SK-N-SH treated with all-trans-retinoic acid at 6 μM for 48 hours (cell line): Measurements from ENCODE around the gene CD200R1.

Source experiments
- BACH2 ChIP-seq: fragments of 250-450 bp; sonication (Bioruptor Pico); IDR thresholded peaks from 2 replicates; pipeline ENCODE4 v1.9.0; 2021; ENCODE audit warnings: mild to moderate bottlenecking, borderline replicate concordance
- OSR1 ChIP-seq: fragments of 250-450 bp; sonication (Bioruptor Pico); IDR thresholded peaks from 2 replicates; pipeline ENCODE4 v1.8.0; 2022; ENCODE audit warnings: moderate library complexity, mild to moderate bottlenecking, inconsistent platforms
- PPARA ChIP-seq: fragments of 250-450 bp; sonication (Bioruptor Pico); IDR thresholded peaks from 2 replicates; pipeline ENCODE4 v1.5.0; 2020; ENCODE audit warnings: mild to moderate bottlenecking, borderline replicate concordance
- ZFP3 ChIP-seq: fragments of 250-450 bp; sonication (Bioruptor Pico); IDR thresholded peaks from 2 replicates; pipeline ENCODE4 v1.5.0; 2020; ENCODE audit warnings: mild to moderate bottlenecking, moderate library complexity
- ZNF565 ChIP-seq: fragments of 450-650 bp; formaldehyde crosslinking; conservative IDR thresholded peaks from 2 replicates; pipeline ENCODE4 v1.5.0; 2020; ENCODE audit warnings: low read depth, mild to moderate bottlenecking, moderate library complexity
- TF ChIP-seq, protein P1 (sequence below): fragments of 250-450 bp; sonication (Bioruptor Pico); IDR thresholded peaks from 2 replicates; pipeline ENCODE4 v1.5.1; 2020; ENCODE audit warnings: low read depth, mild to moderate bottlenecking, moderate library complexity
- TF ChIP-seq, protein P2 (sequence below): fragments of 250-450 bp; sonication (Bioruptor Pico); IDR thresholded peaks from 2 replicates; pipeline ENCODE4 v1.5.1; 2021; ENCODE audit warnings: mild to moderate bottlenecking, moderate library complexity

DNA sequence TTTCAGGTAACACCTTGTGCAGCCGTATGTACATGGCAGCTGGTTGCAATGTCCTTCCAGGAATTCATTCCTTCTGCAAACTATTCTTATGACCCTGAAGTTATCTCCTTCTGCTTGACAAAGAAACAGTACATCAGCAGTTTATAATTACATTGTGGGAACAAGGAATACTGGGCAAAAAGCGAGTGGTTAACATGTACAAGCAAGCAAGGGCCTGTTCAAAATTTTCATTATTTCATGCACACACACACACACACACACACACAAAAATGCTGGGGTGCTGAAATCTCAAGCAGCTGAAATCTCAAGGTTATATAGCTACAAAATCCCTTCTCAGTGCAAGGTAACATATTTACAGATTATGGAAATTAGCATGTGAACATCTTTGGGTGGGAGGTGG lies 46.6 kb upstream of the CD200R1 start:
- TF ChIP-seq, protein P1, sequence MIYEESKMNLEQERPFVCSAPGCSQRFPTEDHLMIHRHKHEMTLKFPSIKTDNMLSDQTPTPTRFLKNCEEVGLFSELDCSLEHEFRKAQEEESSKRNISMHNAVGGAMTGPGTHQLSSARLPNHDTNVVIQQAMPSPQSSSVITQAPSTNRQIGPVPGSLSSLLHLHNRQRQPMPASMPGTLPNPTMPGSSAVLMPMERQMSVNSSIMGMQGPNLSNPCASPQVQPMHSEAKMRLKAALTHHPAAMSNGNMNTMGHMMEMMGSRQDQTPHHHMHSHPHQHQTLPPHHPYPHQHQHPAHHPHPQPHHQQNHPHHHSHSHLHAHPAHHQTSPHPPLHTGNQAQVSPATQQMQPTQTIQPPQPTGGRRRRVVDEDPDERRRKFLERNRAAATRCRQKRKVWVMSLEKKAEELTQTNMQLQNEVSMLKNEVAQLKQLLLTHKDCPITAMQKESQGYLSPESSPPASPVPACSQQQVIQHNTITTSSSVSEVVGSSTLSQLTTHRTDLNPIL (CRISPR knock-in tag) = no peak
- TF ChIP-seq PPARA (CRISPR knock-in tag) (no peak), BACH2 (CRISPR knock-in tag) (no peak), OSR1 (CRISPR knock-in tag) (no peak), ZNF565 (CRISPR knock-in tag) (no peak), ZFP3 (CRISPR knock-in tag) (no peak)
- TF ChIP-seq, protein P2, sequence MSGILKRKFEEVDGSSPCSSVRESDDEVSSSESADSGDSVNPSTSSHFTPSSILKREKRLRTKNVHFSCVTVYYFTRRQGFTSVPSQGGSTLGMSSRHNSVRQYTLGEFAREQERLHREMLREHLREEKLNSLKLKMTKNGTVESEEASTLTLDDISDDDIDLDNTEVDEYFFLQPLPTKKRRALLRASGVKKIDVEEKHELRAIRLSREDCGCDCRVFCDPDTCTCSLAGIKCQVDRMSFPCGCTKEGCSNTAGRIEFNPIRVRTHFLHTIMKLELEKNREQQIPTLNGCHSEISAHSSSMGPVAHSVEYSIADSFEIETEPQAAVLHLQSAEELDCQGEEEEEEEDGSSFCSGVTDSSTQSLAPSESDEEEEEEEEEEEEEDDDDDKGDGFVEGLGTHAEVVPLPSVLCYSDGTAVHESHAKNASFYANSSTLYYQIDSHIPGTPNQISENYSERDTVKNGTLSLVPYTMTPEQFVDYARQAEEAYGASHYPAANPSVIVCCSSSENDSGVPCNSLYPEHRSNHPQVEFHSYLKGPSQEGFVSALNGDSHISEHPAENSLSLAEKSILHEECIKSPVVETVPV (CRISPR knock-in tag) = no peak
